ENCODE measurements around the gene UBA6. TPM values are rescaled to one million over a fixed set of nuclear protein-coding genes. Genes with fewer than 3 reads are reported as not detected.

Gene UBA6
- total RNA-seq, 2 donors from 2014 or later, result 88.4 to 98.6 TPM

DNA sequence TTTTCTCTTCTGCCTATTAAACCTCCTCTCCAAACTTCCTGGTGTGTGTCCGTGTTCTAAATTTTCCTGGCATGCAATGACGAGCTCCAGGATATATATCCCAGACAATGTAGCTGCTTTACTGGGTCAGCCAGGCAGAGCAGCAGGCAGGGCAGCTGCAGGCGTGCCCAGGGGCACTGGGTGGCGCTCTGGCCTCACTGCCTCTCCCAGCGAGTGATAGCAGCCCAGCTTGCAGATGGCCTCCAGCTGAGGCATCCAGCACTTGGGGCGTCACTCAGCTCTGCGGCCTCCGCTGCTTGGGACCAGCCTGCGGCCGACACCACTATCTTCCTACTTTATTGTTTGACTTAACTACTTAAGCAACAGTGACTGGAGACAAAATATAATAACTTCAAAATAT lies 23.0 kb upstream of the UBA6 start:
- Mint-ChIP-seq H3K4me1 (ENCODE audit: low read depth) (peaks cover 9% of the 10 kb centered on the region), H3K4me3 (no peak overlapping the region), H3K9me3 (peaks cover 0 to 2% of the 10 kb centered on the region in 2 donors), H3K36me3 (ENCODE audit: insufficient read depth in 2 of 2) (peaks cover 2 to 14% of the 10 kb centered on the region in 2 donors), H3K27ac (no peak overlapping the region), H3K27me3 (ENCODE audit: low read depth) (no peaks in the 10 kb centered on the region)
- DNase-seq (no peak), ATAC-seq (replicated peaks in 1 of 2) (no peak)

DNA sequence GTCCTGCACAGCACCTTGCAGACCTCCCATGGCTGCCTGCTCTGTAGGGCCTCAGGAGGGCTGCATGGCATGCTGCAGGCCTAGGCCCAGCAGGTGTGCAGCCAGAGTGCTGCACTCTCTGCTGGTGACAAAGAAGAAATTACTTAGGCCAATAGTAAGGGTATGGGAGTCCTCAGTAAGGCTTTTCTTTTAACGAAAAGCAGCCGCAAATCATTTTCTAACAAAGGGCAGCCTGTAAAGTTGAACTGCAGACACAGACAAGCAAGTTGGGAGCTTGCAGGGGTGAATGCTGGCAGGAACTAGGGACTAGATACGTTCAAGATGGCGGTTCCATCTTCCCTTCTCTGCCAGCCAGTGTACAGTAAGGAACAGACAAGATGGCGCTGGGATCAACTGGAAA lies 22.4 kb upstream of the UBA6 start:
- H3K27me3 Mint-ChIP-seq (ENCODE audit: low read depth), result no peaks in the 10 kb centered on the region
- peaks cover 0 to 14% of the 10 kb centered on the region in 2 donors for H3K36me3 Mint-ChIP-seq (ENCODE audit: insufficient read depth in 2 of 2)
- H3K9me3 Mint-ChIP-seq, result peaks cover 0 to 2% of the 10 kb centered on the region in 2 donors
- DNase-seq (no peak), ATAC-seq (replicated peaks in 1 of 2) (no peak)
- H3K4me3 Mint-ChIP-seq, result no peak overlapping the region
- peaks cover 9% of the 10 kb centered on the region for H3K4me1 Mint-ChIP-seq (ENCODE audit: low read depth)
- no peak overlapping the region for H3K27ac Mint-ChIP-seq

DNA sequence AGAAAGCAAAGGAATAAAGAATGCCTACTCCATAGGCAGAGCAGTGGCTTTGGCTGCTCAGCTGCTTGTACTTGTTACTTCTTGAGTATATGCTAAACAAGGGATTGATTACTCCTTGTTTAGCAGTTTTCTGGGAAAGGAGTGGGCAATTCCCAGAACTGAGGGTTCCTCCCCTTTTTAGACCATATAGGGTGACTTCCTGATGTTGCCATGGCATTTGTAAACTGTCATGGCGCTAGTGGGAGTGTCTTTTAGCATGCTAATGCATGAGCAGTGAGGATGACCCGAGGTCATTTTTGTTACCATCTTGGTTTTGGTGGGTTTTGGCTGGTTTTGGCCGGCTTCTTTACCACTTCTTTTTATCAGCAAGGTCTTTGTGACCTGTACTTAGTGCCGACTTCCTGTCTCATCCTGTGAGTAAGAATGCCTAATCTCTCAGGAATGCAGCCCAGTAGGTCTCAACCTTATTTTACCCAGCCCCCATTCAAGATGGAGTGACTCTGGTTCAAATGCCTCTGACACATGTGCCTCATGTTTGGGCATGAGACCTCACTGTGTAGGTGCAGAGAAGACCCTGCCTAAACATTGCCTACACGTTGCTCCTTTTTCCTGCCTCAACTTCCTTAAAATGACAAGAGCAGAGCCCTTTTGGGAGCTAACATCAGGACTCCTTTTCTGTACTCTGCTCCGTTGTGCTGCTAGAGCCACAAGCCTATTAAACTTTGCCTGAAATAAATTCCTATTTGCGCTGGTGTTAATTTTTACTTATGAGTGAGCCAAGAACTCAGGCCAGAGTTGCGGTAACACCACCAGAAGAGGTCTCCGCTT lies 21.0 kb upstream of the UBA6 start:
- no peak overlapping the region for H3K4me3 Mint-ChIP-seq
- H3K36me3 Mint-ChIP-seq (ENCODE audit: insufficient read depth in 2 of 2), result peaks cover 0 to 11% of the 10 kb centered on the region in 2 donors
- no peak overlapping the region for H3K27ac Mint-ChIP-seq
- DNase-seq (no peak), ATAC-seq (replicated peaks in 1 of 2) (no peak)
- H3K4me1 Mint-ChIP-seq (ENCODE audit: low read depth), result peaks cover 6% of the 10 kb centered on the region
- peaks cover 0 to 2% of the 10 kb centered on the region in 2 donors for H3K9me3 Mint-ChIP-seq
- H3K27me3 Mint-ChIP-seq (ENCODE audit: low read depth), result no peaks in the 10 kb centered on the region

DNA sequence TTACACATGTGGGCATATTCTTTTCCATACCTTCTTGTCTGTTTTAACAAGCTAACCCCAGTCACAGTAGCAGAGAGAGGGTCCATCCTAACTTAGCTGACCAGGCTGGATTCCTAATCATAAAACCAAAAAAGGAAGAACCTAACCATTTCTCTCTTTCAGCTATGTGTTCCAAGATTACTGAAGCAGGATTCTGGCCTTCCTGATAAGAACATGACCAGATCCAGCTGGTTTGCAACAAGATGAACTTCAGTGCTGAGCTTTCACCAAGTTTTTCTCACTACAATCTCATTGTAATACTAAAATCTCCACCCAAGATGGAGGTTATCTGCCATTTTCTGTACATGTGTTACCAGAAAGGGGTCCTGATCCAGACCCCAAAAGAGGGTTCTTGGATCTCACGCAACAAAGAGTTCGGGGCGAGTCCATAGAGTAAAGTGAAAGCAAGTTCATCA lies 20.4 kb upstream of the UBA6 start:
- ATAC-seq (replicated peaks in 1 of 2), result no peak
- H3K4me1 Mint-ChIP-seq (ENCODE audit: low read depth), result peaks cover 6% of the 10 kb centered on the region
- no peak for DNase-seq
- H3K4me3 Mint-ChIP-seq, result no peak overlapping the region
- H3K9me3 Mint-ChIP-seq, result peaks cover 0 to 2% of the 10 kb centered on the region in 2 donors
- H3K27ac Mint-ChIP-seq, result no peak overlapping the region
- H3K27me3 Mint-ChIP-seq (ENCODE audit: low read depth), result no peaks in the 10 kb centered on the region
- peaks cover 1 to 13% of the 10 kb centered on the region in 2 donors for H3K36me3 Mint-ChIP-seq (ENCODE audit: insufficient read depth in 2 of 2)

DNA sequence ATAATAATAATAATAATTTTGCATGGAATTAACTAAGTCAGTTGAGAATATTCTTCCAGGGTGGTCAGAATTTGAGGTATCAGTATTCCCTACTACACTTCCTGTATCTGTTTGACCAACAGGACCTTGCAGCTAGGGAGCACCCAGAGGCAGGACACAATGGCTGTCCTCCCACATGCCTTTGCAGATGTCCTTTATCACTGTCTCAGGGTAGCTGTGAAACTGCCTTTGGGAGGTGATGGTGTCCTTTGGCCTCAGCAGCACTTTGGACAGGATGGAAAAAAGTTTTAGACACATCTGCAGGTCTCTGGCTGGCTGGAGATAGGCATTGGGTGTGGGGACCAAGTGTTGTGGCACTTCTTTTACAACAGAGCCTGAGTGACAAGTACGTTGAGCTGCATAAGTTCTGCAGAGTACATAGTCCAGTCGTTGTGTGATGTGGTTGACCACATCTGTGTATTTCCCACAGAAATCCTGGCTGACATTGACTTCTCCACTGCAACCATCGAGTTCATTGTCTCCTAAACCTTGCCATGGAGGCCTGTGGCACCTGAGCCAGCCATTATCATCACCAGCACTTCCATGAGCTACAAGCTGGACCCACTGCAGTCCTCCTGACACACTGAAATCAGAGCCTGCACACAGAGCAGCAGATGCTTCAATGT lies 19.1 kb upstream of the UBA6 start:
- Mint-ChIP-seq H3K9me3 (peaks cover 0 to 2% of the 10 kb centered on the region in 2 donors), H3K4me3 (no peak overlapping the region), H3K4me1 (ENCODE audit: low read depth) (peaks cover 6% of the 10 kb centered on the region), H3K27ac (no peak overlapping the region), H3K36me3 (ENCODE audit: insufficient read depth in 2 of 2) (peaks cover 1 to 13% of the 10 kb centered on the region in 2 donors), H3K27me3 (ENCODE audit: low read depth) (no peaks in the 10 kb centered on the region)
- no peak for ATAC-seq (replicated peaks in 1 of 2)
- no peak for DNase-seq

DNA sequence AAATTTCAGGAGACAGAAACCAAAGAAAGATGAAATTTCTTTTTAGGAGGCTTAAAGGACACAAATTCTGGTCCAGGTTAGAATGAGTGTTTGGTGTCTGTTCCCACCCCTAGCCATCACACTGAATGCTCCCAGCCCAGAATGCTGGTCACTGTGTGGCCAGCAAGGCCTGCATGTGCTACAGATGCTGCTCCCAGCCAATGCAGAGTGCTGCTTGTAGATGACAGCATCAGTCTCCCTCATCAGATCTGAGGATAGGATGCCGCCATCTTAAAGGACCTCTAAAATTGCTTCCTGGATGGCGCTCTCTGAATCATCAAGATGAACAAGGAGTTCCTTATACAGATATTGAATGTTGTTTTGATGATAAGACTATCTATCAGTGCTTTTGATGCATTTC lies 17.9 kb upstream of the UBA6 start:
- DNase-seq (no peak), ATAC-seq (replicated peaks in 1 of 2) (no peak)
- peaks cover 0 to under 1% of the 10 kb centered on the region in 2 donors for H3K9me3 Mint-ChIP-seq
- no peaks in the 10 kb centered on the region for H3K27me3 Mint-ChIP-seq (ENCODE audit: low read depth)
- no peak overlapping the region for H3K27ac Mint-ChIP-seq
- H3K36me3 Mint-ChIP-seq (ENCODE audit: insufficient read depth in 2 of 2), result peaks cover 1 to 11% of the 10 kb centered on the region in 2 donors
- H3K4me3 Mint-ChIP-seq, result no peak overlapping the region
- H3K4me1 Mint-ChIP-seq (ENCODE audit: low read depth), result peaks cover 16% of the 10 kb centered on the region

DNA sequence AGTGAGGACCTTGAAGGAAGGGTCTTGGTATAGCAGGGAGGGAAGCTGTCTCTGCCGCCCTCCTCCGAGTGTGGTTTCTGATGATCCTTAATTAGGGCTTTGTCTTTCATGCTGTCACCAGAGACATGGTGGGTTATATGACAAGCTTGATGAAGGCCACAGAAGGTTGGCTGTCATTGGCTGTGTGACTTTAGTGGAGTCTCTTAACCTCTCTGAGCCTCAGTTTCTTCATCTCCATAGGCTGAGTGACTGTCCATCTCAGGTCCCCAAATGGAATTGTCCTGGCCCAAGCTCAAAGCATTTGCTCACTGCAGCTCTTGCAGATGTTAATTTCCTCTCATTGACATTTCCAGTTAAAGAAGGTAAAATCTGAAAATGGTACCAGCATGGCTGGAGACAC lies 16.6 kb upstream of the UBA6 start:
- Mint-ChIP-seq H3K4me3 (no peak overlapping the region), H3K27ac (no peak overlapping the region), H3K27me3 (ENCODE audit: low read depth) (no peaks in the 10 kb centered on the region), H3K4me1 (ENCODE audit: low read depth) (peaks cover 22% of the 10 kb centered on the region), H3K9me3 (no peaks in the 10 kb centered on the region), H3K36me3 (ENCODE audit: insufficient read depth in 2 of 2) (peaks cover 1 to 10% of the 10 kb centered on the region in 2 donors)
- DNase-seq, result no peak
- ATAC-seq (replicated peaks in 1 of 2), result no peak

DNA sequence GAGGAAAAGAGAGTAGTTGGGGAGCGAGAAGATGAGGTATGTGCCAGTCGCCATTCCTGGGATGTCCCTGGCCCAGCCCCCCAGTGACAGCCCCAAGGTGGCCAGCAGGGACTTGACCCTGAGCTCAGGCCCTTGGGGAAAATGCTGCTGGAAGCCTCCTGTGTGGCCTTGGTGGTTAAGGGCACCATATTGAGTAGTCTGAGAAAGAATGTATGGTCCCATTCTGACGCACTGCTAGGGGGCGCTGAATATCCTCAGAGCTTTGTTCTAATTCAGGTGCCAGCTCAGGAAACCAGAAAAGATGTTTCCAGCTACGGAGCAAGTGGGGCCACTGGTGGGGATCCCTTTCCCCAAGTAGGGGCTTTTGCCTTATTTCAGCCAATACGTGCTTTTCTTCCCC lies 14.0 kb upstream of the UBA6 start:
- no peak overlapping the region for H3K27ac Mint-ChIP-seq
- H3K36me3 Mint-ChIP-seq (ENCODE audit: insufficient read depth in 2 of 2), result peaks cover 1 to 3% of the 10 kb centered on the region in 2 donors
- no peak overlapping the region for H3K4me3 Mint-ChIP-seq
- H3K9me3 Mint-ChIP-seq, result no peaks in the 10 kb centered on the region
- DNase-seq (no peak), ATAC-seq (replicated peaks in 1 of 2) (no peak)
- H3K27me3 Mint-ChIP-seq (ENCODE audit: low read depth), result no peaks in the 10 kb centered on the region
- peaks cover 33% of the 10 kb centered on the region for H3K4me1 Mint-ChIP-seq (ENCODE audit: low read depth)

DNA sequence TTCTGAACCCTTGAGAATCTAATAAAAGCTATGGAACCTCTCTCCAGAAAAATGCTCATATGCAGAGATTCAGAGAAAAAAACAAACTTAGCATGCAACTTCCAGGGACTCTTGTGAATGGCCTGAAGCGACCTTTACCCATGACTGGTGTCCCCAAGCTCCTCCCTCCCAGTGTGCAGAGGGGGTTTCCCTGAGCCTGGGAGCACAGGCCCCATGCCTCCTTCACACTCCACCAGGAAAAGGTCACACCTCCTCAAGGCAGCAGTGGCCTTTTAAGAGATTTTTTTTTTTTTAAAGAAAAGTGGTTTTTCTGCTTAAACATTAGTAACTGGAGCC lies 13.3 kb upstream of the UBA6 start:
- Mint-ChIP-seq H3K4me1 (ENCODE audit: low read depth) (peaks cover 33% of the 10 kb centered on the region), H3K9me3 (no peaks in the 10 kb centered on the region), H3K27ac (peak overlapping the region; percentile 51), H3K27me3 (ENCODE audit: low read depth) (no peaks in the 10 kb centered on the region), H3K4me3 (peak overlapping the region; percentile 1 to 7), H3K36me3 (ENCODE audit: insufficient read depth in 2 of 2) (peaks cover 1 to 3% of the 10 kb centered on the region in 2 donors)
- ATAC-seq (replicated peaks in 1 of 2) (peak; percentile 83 to 87), DNase-seq (peak; percentile 26 to 32)

DNA sequence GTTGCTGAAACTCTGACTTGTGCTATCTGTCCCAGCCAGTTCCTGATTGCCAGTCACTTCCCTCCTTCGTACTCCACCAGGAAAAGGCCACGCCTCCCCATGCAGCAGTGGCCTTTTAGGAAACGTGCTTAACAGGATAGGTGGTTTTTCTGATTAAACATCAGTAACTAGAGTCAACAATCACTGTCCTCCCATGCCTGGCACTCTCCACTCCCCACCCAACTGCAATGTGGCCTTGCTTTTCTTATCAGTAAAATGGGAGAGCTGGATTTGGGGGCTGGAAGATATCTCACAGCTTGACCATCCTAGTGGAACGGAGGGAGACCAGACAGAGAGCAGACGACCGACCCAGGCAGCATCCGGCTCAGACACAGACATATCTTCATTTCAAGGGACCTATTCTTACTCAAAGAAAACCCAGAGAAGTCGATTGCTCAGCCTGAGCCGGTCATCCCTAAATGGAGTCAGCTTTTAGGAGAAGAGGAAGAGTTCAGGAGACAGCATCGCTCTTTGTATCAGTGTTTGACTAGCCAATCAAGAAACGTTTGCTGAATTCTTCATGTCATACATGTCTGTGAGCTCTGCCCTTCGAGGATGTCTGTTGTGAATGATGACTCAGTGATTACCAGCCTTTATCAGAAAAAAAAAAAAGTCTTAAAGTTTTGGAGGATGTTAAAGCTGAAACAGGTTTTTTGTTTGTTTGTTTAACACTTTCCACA lies 12.7 kb upstream of the UBA6 start:
- DNase-seq, result no peak
- H3K4me3 Mint-ChIP-seq, result peak overlapping the region; percentile 7 to 13
- H3K27me3 Mint-ChIP-seq (ENCODE audit: low read depth), result no peaks in the 10 kb centered on the region
- peaks cover 1 to 3% of the 10 kb centered on the region in 2 donors for H3K36me3 Mint-ChIP-seq (ENCODE audit: insufficient read depth in 2 of 2)
- ATAC-seq (replicated peaks in 1 of 2), result peak; percentile 68 to 73
- peak overlapping the region; percentile 51 for H3K27ac Mint-ChIP-seq
- peaks cover 33% of the 10 kb centered on the region for H3K4me1 Mint-ChIP-seq (ENCODE audit: low read depth)
- H3K9me3 Mint-ChIP-seq, result no peaks in the 10 kb centered on the region

DNA sequence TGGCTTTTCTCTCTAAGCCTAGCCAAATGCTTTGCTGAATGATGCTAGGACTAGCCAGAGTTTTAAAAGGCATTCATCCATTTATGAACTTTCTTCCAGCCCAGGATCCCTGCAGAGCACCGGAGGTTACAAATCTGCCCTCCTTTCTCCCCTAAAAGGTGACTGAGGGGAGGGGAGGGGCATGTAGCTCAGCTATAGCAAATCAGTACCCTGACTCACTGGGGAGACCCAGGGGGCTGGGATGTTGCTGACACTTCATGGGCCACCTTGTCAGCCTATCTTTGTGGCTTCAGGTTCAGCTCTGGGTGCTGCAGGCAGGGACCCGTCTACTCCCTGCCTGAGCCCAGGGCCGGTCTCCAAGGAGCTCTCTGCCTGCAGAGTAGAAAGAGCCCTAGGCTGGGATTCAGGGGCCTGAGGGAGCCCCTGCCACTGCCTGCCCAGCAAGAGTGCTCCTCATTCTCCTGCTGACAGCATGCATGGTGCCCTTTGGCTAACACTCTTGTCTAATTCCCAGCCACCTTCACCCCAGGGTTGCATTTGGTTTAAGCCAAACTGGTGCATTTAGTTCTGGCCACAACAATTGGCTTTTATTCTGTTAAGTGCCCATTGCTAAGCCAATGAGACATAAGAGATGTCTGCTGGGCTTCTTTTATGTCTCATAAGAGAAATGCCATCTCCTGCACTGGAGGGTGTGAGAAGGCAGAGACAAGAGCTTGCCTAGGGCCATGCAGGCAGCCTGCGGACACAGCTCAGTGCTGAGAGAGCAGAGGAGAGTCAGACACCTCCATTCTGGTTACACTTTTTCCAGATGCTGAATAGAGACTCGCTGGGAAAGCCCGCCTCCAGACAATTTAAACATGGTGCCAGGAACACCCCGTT lies 11.9 kb upstream of the UBA6 start:
- DNase-seq (no peak), ATAC-seq (replicated peaks in 1 of 2) (peak; percentile 11 to 31)
- peaks cover 1 to 2% of the 10 kb centered on the region in 2 donors for H3K9me3 Mint-ChIP-seq
- no peaks in the 10 kb centered on the region for H3K27me3 Mint-ChIP-seq (ENCODE audit: low read depth)
- H3K4me1 Mint-ChIP-seq (ENCODE audit: low read depth), result peaks cover 33% of the 10 kb centered on the region
- peaks cover 5 to 11% of the 10 kb centered on the region in 2 donors for H3K36me3 Mint-ChIP-seq (ENCODE audit: insufficient read depth in 2 of 2)
- no peak overlapping the region for H3K4me3 Mint-ChIP-seq
- peak overlapping the region; percentile 84 for H3K27ac Mint-ChIP-seq

DNA sequence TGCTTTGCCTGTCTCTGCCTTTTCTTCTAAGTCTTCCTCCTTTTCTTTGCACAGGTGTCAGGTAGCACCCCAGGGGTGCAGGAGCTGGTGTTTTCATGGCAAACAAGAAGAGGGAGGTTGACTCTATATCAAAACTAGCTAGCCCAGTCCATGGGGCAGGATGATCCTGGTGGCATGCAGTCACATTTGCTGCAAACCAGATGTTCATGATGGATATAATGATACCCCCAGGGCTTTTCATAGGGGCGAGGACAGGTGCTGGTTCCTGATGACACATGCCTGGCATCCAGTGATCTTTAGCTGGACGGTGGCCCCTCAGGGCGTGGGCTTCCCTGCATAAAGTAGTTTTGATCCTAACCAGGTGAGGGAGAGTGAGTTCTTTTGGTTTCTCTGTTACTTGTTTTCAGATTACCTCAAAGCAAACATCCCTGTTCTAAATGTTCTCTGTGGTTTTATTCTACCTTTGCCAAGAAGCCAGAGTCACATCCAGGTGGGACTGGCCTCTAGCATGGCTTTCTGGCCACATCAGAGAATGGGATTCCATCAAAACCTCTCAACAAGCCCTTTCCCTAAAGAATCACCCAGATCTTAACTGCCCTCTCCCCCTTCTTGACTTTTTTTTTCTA lies 11.2 kb upstream of the UBA6 start:
- ATAC-seq (replicated peaks in 1 of 2), result no peak
- H3K4me1 Mint-ChIP-seq (ENCODE audit: low read depth), result peaks cover 30% of the 10 kb centered on the region
- peaks cover 8 to 14% of the 10 kb centered on the region in 2 donors for H3K36me3 Mint-ChIP-seq (ENCODE audit: insufficient read depth in 2 of 2)
- no peak for DNase-seq
- H3K27me3 Mint-ChIP-seq (ENCODE audit: low read depth), result no peaks in the 10 kb centered on the region
- H3K9me3 Mint-ChIP-seq, result peaks cover 1 to 3% of the 10 kb centered on the region in 2 donors
- H3K27ac Mint-ChIP-seq, result peak overlapping the region; percentile 84
- H3K4me3 Mint-ChIP-seq, result no peak overlapping the region
